ENCODE measurements around the gene CIITA. TPM values are rescaled to one million over a fixed set of nuclear protein-coding genes. Genes with fewer than 3 reads are reported as not detected.
A peak's percentile ranks its signal among the peaks of the same experiment; 100 is the strongest.
"Not testable (repeated sequence)": the region's sequence is repeated elsewhere in the genome, so short reads cannot be mapped to it uniquely, and the experiment has no call there.

CIITA gene, protein sequence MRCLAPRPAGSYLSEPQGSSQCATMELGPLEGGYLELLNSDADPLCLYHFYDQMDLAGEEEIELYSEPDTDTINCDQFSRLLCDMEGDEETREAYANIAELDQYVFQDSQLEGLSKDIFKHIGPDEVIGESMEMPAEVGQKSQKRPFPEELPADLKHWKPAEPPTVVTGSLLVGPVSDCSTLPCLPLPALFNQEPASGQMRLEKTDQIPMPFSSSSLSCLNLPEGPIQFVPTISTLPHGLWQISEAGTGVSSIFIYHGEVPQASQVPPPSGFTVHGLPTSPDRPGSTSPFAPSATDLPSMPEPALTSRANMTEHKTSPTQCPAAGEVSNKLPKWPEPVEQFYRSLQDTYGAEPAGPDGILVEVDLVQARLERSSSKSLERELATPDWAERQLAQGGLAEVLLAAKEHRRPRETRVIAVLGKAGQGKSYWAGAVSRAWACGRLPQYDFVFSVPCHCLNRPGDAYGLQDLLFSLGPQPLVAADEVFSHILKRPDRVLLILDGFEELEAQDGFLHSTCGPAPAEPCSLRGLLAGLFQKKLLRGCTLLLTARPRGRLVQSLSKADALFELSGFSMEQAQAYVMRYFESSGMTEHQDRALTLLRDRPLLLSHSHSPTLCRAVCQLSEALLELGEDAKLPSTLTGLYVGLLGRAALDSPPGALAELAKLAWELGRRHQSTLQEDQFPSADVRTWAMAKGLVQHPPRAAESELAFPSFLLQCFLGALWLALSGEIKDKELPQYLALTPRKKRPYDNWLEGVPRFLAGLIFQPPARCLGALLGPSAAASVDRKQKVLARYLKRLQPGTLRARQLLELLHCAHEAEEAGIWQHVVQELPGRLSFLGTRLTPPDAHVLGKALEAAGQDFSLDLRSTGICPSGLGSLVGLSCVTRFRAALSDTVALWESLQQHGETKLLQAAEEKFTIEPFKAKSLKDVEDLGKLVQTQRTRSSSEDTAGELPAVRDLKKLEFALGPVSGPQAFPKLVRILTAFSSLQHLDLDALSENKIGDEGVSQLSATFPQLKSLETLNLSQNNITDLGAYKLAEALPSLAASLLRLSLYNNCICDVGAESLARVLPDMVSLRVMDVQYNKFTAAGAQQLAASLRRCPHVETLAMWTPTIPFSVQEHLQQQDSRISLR
- total RNA-seq (10 to 100 TPM; 24.1 to 59.6 TPM), polyA plus RNA-seq (10 to 100 TPM; 11.5 to 29.1 TPM)
- long read RNA-seq, donor 1, partial matches to known transcripts, result 38 of 38 reads
- long read RNA-seq, donor 1, other reads (novel, unspliced or antisense), result 0 of 38 reads
- long read RNA-seq, donor 2, partial matches to known transcripts, result 9 of 9 reads
- long read RNA-seq, donor 2, other reads (novel, unspliced or antisense), result 0 of 9 reads
- long read RNA-seq, donor 3, result 0 reads
- long read RNA-seq, donor 4, result 0 reads
- long read RNA-seq, donor 5, result 0 reads

- no peaks in the 10 kb centered on the region for H3K9me3 ChIP-seq (ENCODE audit: control insufficient read depth in 4 of 4, insufficient read depth in 3 of 4, low read length in 3 of 4)
- H3K4me3 ChIP-seq, result peak within 1 kb of the TSS; percentile 18
- H3K27ac ChIP-seq (ENCODE audit: low read depth in 1 of 2, low read length in 1 of 2), result peak within 1 kb of the TSS in 1 of 2 donors; percentile 51
- peaks cover 0 to 15% (median 2%) of the 10 kb centered on the region in 5 donors for H3K4me1 ChIP-seq (ENCODE audit: control insufficient read depth in 5 of 5, insufficient read depth in 5 of 5, low read length in 5 of 5)
- no peak within 1 kb of the TSS for H3K9ac ChIP-seq (ENCODE audit: insufficient read depth in 1 of 2, low read length in 2 of 2)
- TF ChIP-seq CTCF (IDR thresholded peaks at IDR 0.05; ENCODE audit: control extremely low read depth, extremely low read depth), result no peak
- 28 to 49% methylated on average over 9 of the region's 9 CpGs for WGBS, 2 donors
- peaks cover 0 to 31% (median 20%) of the 10 kb centered on the region in 3 donors for H3K27me3 ChIP-seq (ENCODE audit: control insufficient read depth in 3 of 3, insufficient read depth in 3 of 3, low read length in 2 of 3)
- peak; percentile 19 to 56 (median 40) for DNase-seq
- no peak for ATAC-seq (ENCODE audit: insufficient read depth, low FRiP score)
- no peaks in the 10 kb centered on the region for H3K36me3 ChIP-seq (ENCODE audit: control insufficient read depth in 4 of 4, insufficient read depth in 4 of 4, low read length in 4 of 4)
Measured at GRCh38 chr16:10876799-10877341, at the start of gene CIITA. Gene CIITA, plus strand, starts transcription at chr16:10877202. Its CDS starts 129 bp downstream, at chr16:10877331.

GRCh38 chr16:10827691-10828341, 49.2 kb upstream of the CIITA start:
- Histone ChIP-seq H3K36me3 (ENCODE audit: control insufficient read depth in 4 of 4, insufficient read depth in 4 of 4, low read length in 4 of 4) (no peaks in the 10 kb centered on the region), H3K27me3 (ENCODE audit: control insufficient read depth in 3 of 3, insufficient read depth in 3 of 3, low read length in 2 of 3) (no peaks in the 10 kb centered on the region), H3K9me3 (ENCODE audit: control insufficient read depth in 4 of 4, insufficient read depth in 3 of 4, low read length in 3 of 4) (no peaks in the 10 kb centered on the region), H3K4me3 (no peak overlapping the region), H3K9ac (ENCODE audit: insufficient read depth in 1 of 2, low read length in 2 of 2) (peak overlapping the region; percentile 26 to 30), H3K27ac (ENCODE audit: low read depth in 1 of 2, low read length in 1 of 2) (peak overlapping the region; percentile 75 to 98), H3K4me1 (ENCODE audit: control insufficient read depth in 5 of 5, insufficient read depth in 5 of 5, low read length in 5 of 5) (peaks cover 4 to 23% (median 13%) of the 10 kb centered on the region in 5 donors)
- DNase-seq, result peak; percentile 85 to 97 (median 95)
- TF ChIP-seq CTCF (IDR thresholded peaks at IDR 0.05; ENCODE audit: control extremely low read depth, extremely low read depth), result no peak
- ATAC-seq (ENCODE audit: insufficient read depth, low FRiP score), result peak; percentile 25
- WGBS, 2 donors, result 28 to 64% methylated on average over 11 of the region's 11 CpGs

- 7 to 15% methylated on average over 17 of the region's 17 CpGs for WGBS, 2 donors
- Histone ChIP-seq H3K4me1 (ENCODE audit: control insufficient read depth in 5 of 5, insufficient read depth in 5 of 5, low read length in 5 of 5) (peaks cover 4 to 23% (median 13%) of the 10 kb centered on the region in 5 donors), H3K36me3 (ENCODE audit: control insufficient read depth in 4 of 4, insufficient read depth in 4 of 4, low read length in 4 of 4) (no peaks in the 10 kb centered on the region), H3K27ac (ENCODE audit: low read depth in 1 of 2, low read length in 1 of 2) (peak overlapping the region; percentile 75 to 98), H3K27me3 (ENCODE audit: control insufficient read depth in 3 of 3, insufficient read depth in 3 of 3, low read length in 2 of 3) (no peaks in the 10 kb centered on the region), H3K4me3 (no peak overlapping the region), H3K9ac (ENCODE audit: insufficient read depth in 1 of 2, low read length in 2 of 2) (peak overlapping the region in 1 of 2 donors; percentile 52), H3K9me3 (ENCODE audit: control insufficient read depth in 4 of 4, insufficient read depth in 3 of 4, low read length in 3 of 4) (no peaks in the 10 kb centered on the region)
- DNase-seq, result peak; percentile 94 to 96 (median 96)
- no peak for TF ChIP-seq CTCF (IDR thresholded peaks at IDR 0.05; ENCODE audit: control extremely low read depth, extremely low read depth)
- peak; percentile 85 for ATAC-seq (ENCODE audit: insufficient read depth, low FRiP score)
Measured at GRCh38 chr16:10828851-10829366, 48.1 kb upstream of the CIITA start.

DNA sequence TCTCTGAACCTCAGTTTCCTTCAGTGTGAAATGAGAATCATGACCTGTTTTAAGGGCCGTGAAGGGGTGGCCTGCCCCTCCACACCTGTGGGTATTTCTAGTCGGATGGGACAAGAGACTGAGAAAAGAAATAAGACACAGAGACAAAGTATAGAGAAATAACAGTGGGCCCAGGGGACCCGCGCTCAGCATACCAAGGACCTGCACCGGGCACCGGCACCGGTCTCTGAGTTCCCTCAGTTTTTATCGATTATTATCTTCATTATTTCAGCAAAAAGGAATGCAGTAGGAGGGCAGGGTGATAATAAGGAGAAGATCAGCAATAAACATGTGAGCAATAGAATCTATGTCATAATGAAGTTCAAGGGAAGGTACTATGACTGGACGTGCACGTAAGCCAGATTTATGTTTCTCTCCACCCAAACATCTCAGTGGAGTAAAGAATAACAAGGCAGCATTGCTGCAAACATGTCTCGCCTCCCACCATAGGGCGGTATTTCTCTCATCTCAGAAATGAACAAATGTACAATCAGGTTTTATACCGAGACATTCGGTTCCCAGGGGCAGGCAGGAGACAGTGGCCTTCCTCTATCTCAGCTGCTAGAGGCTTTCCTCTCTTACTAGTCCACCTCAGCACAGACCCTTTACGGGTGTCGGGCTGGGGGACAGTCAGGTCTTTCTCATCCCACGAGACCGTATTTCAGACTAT, 47.5 kb upstream of the CIITA start:
- not testable (repeated sequence) for H3K27me3 ChIP-seq (ENCODE audit: control insufficient read depth in 3 of 3, insufficient read depth in 3 of 3, low read length in 2 of 3); H3K4me3 ChIP-seq; H3K36me3 ChIP-seq (ENCODE audit: control insufficient read depth in 4 of 4, insufficient read depth in 4 of 4, low read length in 4 of 4); DNase-seq; ATAC-seq (ENCODE audit: insufficient read depth, low FRiP score); H3K9me3 ChIP-seq (ENCODE audit: control insufficient read depth in 4 of 4, insufficient read depth in 3 of 4, low read length in 3 of 4)
- 49 to 61% methylated on average over 18 of the region's 18 CpGs for WGBS, 2 donors
- Histone ChIP-seq H3K27ac (ENCODE audit: low read depth in 1 of 2, low read length in 1 of 2) (peak overlapping the region; percentile 75 to 98), H3K9ac (ENCODE audit: insufficient read depth in 1 of 2, low read length in 2 of 2) (peak overlapping the region in 1 of 2 donors; percentile 52), H3K4me1 (ENCODE audit: control insufficient read depth in 5 of 5, insufficient read depth in 5 of 5, low read length in 5 of 5) (peaks cover 4 to 23% (median 13%) of the 10 kb centered on the region in 5 donors)

Data from lung (tissue), 16 donors.